ENCODE results near the gene PKNOX2. TPM values are rescaled to one million over a fixed set of nuclear protein-coding genes. Genes with fewer than 3 reads are reported as not detected.

The PKNOX2 gene
- total RNA-seq, 1 donor: under 0.01 TPM

GRCh38 chr11:125229916-125230315 lies 65.4 kb downstream of the PKNOX2 start:
- Histone ChIP-seq H3K27me3 (ENCODE audit: insufficient read depth, low read length) (peaks cover 7% of the 10 kb centered on the region), H3K27ac (ENCODE audit: low read depth, low read length) (no peak overlapping the region), H2AFZ (ENCODE audit: low read length) (no peak overlapping the region), H3K4me3 (ENCODE audit: insufficient read depth, low read length) (no peak overlapping the region), H3K79me2 (ENCODE audit: insufficient read depth, low read length) (no peaks in the 10 kb centered on the region), H3K36me3 (ENCODE audit: insufficient read depth, low read length) (no peaks in the 10 kb centered on the region), H4K20me1 (ENCODE audit: insufficient read depth, low read length) (no peaks in the 10 kb centered on the region), H3K4me2 (ENCODE audit: insufficient read depth, low read length) (no peak overlapping the region), H3K4me1 (ENCODE audit: insufficient read depth, low read length) (no peaks in the 10 kb centered on the region), H3K9me3 (ENCODE audit: low read depth, low read length) (no peaks in the 10 kb centered on the region)
- no peak for TF ChIP-seq CTCF (IDR thresholded peaks at IDR 0.05; ENCODE audit: extremely low read depth, low read depth, low read length)
- DNase-seq (ENCODE audit: insufficient read length, low spot score, missing footprints): no peak

GRCh38 chr11:125233116-125233515 lies 68.6 kb downstream of the PKNOX2 start:
- no peaks in the 10 kb centered on the region for H3K79me2 ChIP-seq (ENCODE audit: insufficient read depth, low read length)
- no peak overlapping the region for H3K4me2 ChIP-seq (ENCODE audit: insufficient read depth, low read length)
- no peak for TF ChIP-seq CTCF (IDR thresholded peaks at IDR 0.05; ENCODE audit: extremely low read depth, low read depth, low read length)
- no peaks in the 10 kb centered on the region for H3K9me3 ChIP-seq (ENCODE audit: low read depth, low read length)
- H3K27ac ChIP-seq (ENCODE audit: low read depth, low read length): no peak overlapping the region
- no peak overlapping the region for H3K4me3 ChIP-seq (ENCODE audit: insufficient read depth, low read length)
- peaks cover 7% of the 10 kb centered on the region for H3K27me3 ChIP-seq (ENCODE audit: insufficient read depth, low read length)
- no peaks in the 10 kb centered on the region for H4K20me1 ChIP-seq (ENCODE audit: insufficient read depth, low read length)
- no peak for DNase-seq (ENCODE audit: insufficient read length, low spot score, missing footprints)
- no peak overlapping the region for H2AFZ ChIP-seq (ENCODE audit: low read length)
- H3K36me3 ChIP-seq (ENCODE audit: insufficient read depth, low read length): no peaks in the 10 kb centered on the region
- H3K4me1 ChIP-seq (ENCODE audit: insufficient read depth, low read length): no peaks in the 10 kb centered on the region

- Histone ChIP-seq H2AFZ (ENCODE audit: low read length) (no peak overlapping the region), H3K4me3 (ENCODE audit: insufficient read depth, low read length) (no peak overlapping the region), H3K79me2 (ENCODE audit: insufficient read depth, low read length) (no peaks in the 10 kb centered on the region), H3K4me2 (ENCODE audit: insufficient read depth, low read length) (no peak overlapping the region), H3K27me3 (ENCODE audit: insufficient read depth, low read length) (peaks cover 7% of the 10 kb centered on the region), H3K9me3 (ENCODE audit: low read depth, low read length) (no peaks in the 10 kb centered on the region), H4K20me1 (ENCODE audit: insufficient read depth, low read length) (no peaks in the 10 kb centered on the region), H3K4me1 (ENCODE audit: insufficient read depth, low read length) (no peaks in the 10 kb centered on the region), H3K27ac (ENCODE audit: low read depth, low read length) (no peak overlapping the region), H3K36me3 (ENCODE audit: insufficient read depth, low read length) (no peaks in the 10 kb centered on the region)
- DNase-seq (ENCODE audit: insufficient read length, low spot score, missing footprints): no peak
- no peak for TF ChIP-seq CTCF (IDR thresholded peaks at IDR 0.05; ENCODE audit: extremely low read depth, low read depth, low read length)
These were observed 69.3 kb downstream of the PKNOX2 start for GRCh38 chr11:125233736-125234275.

GRCh38 chr11:125235071-125235471 lies 70.5 kb downstream of the PKNOX2 start:
- peaks cover 7% of the 10 kb centered on the region for H3K27me3 ChIP-seq (ENCODE audit: insufficient read depth, low read length)
- no peak overlapping the region for H3K4me3 ChIP-seq (ENCODE audit: insufficient read depth, low read length)
- H3K79me2 ChIP-seq (ENCODE audit: insufficient read depth, low read length): no peaks in the 10 kb centered on the region
- TF ChIP-seq CTCF (IDR thresholded peaks at IDR 0.05; ENCODE audit: extremely low read depth, low read depth, low read length): no peak
- no peaks in the 10 kb centered on the region for H3K9me3 ChIP-seq (ENCODE audit: low read depth, low read length)
- H3K4me2 ChIP-seq (ENCODE audit: insufficient read depth, low read length): no peak overlapping the region
- no peak overlapping the region for H3K27ac ChIP-seq (ENCODE audit: low read depth, low read length)
- H2AFZ ChIP-seq (ENCODE audit: low read length): no peak overlapping the region
- H3K36me3 ChIP-seq (ENCODE audit: insufficient read depth, low read length): no peaks in the 10 kb centered on the region
- H4K20me1 ChIP-seq (ENCODE audit: insufficient read depth, low read length): no peaks in the 10 kb centered on the region
- H3K4me1 ChIP-seq (ENCODE audit: insufficient read depth, low read length): no peaks in the 10 kb centered on the region
- no peak for DNase-seq (ENCODE audit: insufficient read length, low spot score, missing footprints)

Data from osteoblast (primary cell).